ENCODE data around the gene KCND2. TPM values are rescaled to one million over a fixed set of nuclear protein-coding genes. Genes with fewer than 3 reads are reported as not detected.

KCND2 gene
- total and polyA plus RNA-seq, 2 of the 4 experiments (the other 2 are of a cell fraction): under 0.01 TPM; not detected in 1

- H4K8ac ChIP-seq (ENCODE audit: low read depth in 2 of 2, low read length in 2 of 2): no peak overlapping the region
- intact Hi-C loops (cut with micrococcal nuclease) (no loop called here), in situ Hi-C loops (cut with MboI; ENCODE audit: low sequenced_read_pairs) (no loop called here), dilution Hi-C loops (cut with HindIII; ENCODE audit: low sequenced_read_pairs, unreplicated experiment) (no loop called here)
- H4K20me1 ChIP-seq (ENCODE audit: insufficient read depth, low read length): no peaks in the 10 kb centered on the region
- no peak for DNase-seq
- no peaks in the 10 kb centered on the region for H3K9me1 ChIP-seq (ENCODE audit: insufficient read depth, low read length)
- H2BK20ac ChIP-seq (ENCODE audit: low read depth, low read length): no peak overlapping the region
- no peak overlapping the region for H4K5ac ChIP-seq (ENCODE audit: low read depth, low read length)
- H2AFZ ChIP-seq (replicated peaks; ENCODE audit: low read length, poor library complexity): no peak overlapping the region
- no peak overlapping the region for H3K27ac ChIP-seq (ENCODE audit: insufficient read depth, low read length)
- H3K4me2 ChIP-seq (ENCODE audit: low read depth, low read length): no peak overlapping the region
- H3K23ac ChIP-seq (ENCODE audit: low read depth, low read length): no peak overlapping the region
- no peak overlapping the region for H4K91ac ChIP-seq (ENCODE audit: insufficient read depth, low read depth, low read length)
- H3K18ac ChIP-seq (ENCODE audit: low read depth, low read length): no peak overlapping the region
- H3K4ac ChIP-seq (ENCODE audit: low read depth, low read length): no peak overlapping the region
- no peak overlapping the region for H3K56ac ChIP-seq (ENCODE audit: extremely low read depth, insufficient read depth, low read length)
- H3K4me1 ChIP-seq (ENCODE audit: control insufficient read depth, insufficient read depth, low read length): no peaks in the 10 kb centered on the region
- no peak overlapping the region for H2AK9ac ChIP-seq (replicated peaks; ENCODE audit: low read depth, low read length, poor library complexity)
- no peaks in the 10 kb centered on the region for H3K9me3 ChIP-seq (ENCODE audit: control insufficient read depth, insufficient read depth, low read length)
- ChIA-PET CTCF (no interaction called here), POLR2A (ENCODE audit: unreplicated experiment) (no interaction called here)
- H2BK5ac ChIP-seq (ENCODE audit: low read depth, low read length, poor library complexity, severe bottlenecking): no peak overlapping the region
- TF ChIP-seq RFX5 (IDR thresholded peaks at IDR 0.05; ENCODE audit: low read depth, low read length) (no peak), MAFK (IDR thresholded peaks at IDR 0.05; ENCODE audit: low read depth, low read length) (no peak), POLR2A (IDR thresholded peaks at IDR 0.05; ENCODE audit: low read depth, low read length) (no peak), SMC3 (IDR thresholded peaks at IDR 0.05; ENCODE audit: low read depth, low read length) (no peak), BHLHE40 (IDR thresholded peaks at IDR 0.05; ENCODE audit: low read depth, low read length) (no peak), CEBPB (IDR thresholded peaks at IDR 0.05; ENCODE audit: low read depth, low read length) (no peak), MAZ (IDR thresholded peaks at IDR 0.05; ENCODE audit: borderline replicate concordance, low read depth, low read length) (no peak), FOS (IDR thresholded peaks at IDR 0.05; ENCODE audit: low read depth, low read length) (no peak), NFE2L2 (IDR thresholded peaks at IDR 0.05; ENCODE audit: low read depth, low read length) (no peak), MXI1 (IDR thresholded peaks at IDR 0.05; ENCODE audit: borderline replicate concordance, low read depth, low read length) (no peak), RAD21 (IDR thresholded peaks at IDR 0.05; ENCODE audit: low read length) (no peak), ELK1 (IDR thresholded peaks at IDR 0.05; ENCODE audit: borderline replicate concordance, low read depth, low read length) (no peak)
- TF ChIP-seq, protein P1, sequence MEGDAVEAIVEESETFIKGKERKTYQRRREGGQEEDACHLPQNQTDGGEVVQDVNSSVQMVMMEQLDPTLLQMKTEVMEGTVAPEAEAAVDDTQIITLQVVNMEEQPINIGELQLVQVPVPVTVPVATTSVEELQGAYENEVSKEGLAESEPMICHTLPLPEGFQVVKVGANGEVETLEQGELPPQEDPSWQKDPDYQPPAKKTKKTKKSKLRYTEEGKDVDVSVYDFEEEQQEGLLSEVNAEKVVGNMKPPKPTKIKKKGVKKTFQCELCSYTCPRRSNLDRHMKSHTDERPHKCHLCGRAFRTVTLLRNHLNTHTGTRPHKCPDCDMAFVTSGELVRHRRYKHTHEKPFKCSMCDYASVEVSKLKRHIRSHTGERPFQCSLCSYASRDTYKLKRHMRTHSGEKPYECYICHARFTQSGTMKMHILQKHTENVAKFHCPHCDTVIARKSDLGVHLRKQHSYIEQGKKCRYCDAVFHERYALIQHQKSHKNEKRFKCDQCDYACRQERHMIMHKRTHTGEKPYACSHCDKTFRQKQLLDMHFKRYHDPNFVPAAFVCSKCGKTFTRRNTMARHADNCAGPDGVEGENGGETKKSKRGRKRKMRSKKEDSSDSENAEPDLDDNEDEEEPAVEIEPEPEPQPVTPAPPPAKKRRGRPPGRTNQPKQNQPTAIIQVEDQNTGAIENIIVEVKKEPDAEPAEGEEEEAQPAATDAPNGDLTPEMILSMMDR (conservative IDR thresholded peaks at IDR 0.05; ENCODE audit: low read depth, low read length): no peak
- ATAC-seq (ENCODE audit: low read depth): no peak
- no TSS peak for BruUV-seq (replicated peaks)
- H3K14ac ChIP-seq (replicated peaks; ENCODE audit: low read depth, low read length): no peak overlapping the region
- no peak overlapping the region for H3K4me3 ChIP-seq (ENCODE audit: insufficient read depth, low read depth, low read length)
- 60% methylated on average over 1 of the region's 3 CpGs; no CpG with 5 or more reads in 1 of the 2 experiments for WGBS, 2 experiments (ENCODE audit: extremely low coverage in 2 of 2, insufficient read length in 1 of 2)
- no peak overlapping the region for H2BK120ac ChIP-seq (ENCODE audit: low read depth, low read length)
- H3K9ac ChIP-seq (ENCODE audit: low read depth, low read length): no peak overlapping the region
- H3K27me3 ChIP-seq (ENCODE audit: control insufficient read depth, insufficient read depth, low read length): no peaks in the 10 kb centered on the region
- H3K36me3 ChIP-seq (ENCODE audit: control insufficient read depth, insufficient read depth, low read length): no peaks in the 10 kb centered on the region
- no peak overlapping the region for H2AK5ac ChIP-seq (ENCODE audit: low read depth, low read length)
- no peak overlapping the region for H2BK15ac ChIP-seq (ENCODE audit: low read depth, low read length)
- no peaks in the 10 kb centered on the region for H3K79me1 ChIP-seq (ENCODE audit: low read depth in 1 of 2, low read length in 2 of 2)
Measured at GRCh38 chr7:120398284-120399000, 125.5 kb downstream of the KCND2 start.
